ENCODE results near the gene FAM227A.

Gene FAM227A

GRCh38 chr22:38531251-38531938, 124.8 kb downstream of the FAM227A start:
- DNase-seq: no peak

Data from CD4-positive, alpha-beta T cell treated with Interleukin-6 for 4 hours (primary cell).